ENCODE measurements around the gene APOBEC3C. TPM values are rescaled to one million over a fixed set of nuclear protein-coding genes. Genes with fewer than 3 reads are reported as not detected.
"Not testable (repeated sequence)": the region's sequence is repeated elsewhere in the genome, so short reads cannot be mapped to it uniquely, and the experiment has no call there.

Gene APOBEC3C
- total and polyA plus RNA-seq, 8 donors: 1.2 to 15.4 (median 7.7) TPM

DNA sequence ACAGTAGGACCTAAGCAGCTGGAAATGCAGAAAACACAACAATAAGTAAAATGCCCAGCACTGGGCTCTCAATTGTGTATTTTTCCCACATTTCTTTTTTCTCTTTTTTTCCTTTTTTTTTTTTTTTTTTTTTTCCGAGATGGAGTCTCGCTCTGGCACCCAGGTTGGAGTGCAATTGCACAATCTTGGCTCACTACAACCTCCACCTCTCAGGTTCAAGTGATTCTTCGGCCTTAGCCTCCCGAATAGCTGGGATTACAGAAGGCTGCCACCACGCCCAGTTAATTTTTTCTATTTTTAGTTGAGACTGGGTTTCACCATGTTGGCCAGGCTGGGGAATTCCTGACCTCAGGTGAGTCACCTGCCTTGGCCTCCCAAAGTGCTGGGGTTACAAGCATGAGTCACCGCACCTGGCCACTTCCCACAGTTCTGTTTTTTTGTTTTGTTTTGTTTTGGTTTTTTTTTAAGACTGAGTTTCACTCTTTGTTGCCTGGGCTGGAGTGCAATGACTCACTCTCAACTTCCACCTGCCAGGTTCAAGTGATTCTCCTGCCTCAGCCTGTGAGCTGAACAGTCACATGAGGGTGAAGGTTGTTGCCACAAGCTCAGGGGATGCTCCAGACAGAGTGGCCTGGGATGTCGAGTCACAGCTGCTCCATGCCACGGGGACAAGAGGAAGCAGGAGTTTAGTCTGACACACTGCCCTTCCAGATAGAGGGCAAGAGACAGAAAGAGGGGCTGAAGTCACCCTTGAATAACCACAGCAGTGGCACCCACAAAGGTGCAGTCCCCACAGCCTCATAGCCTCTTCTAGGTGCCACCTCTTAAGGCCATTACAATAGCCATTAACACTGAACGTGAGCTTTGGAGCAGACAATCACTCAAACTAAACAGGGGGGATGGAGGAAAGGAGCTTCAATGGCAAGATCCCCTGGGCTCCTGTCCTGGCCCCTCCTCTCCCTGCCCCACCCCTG is 29.0 kb upstream of the APOBEC3C start:
- TF ChIP-seq POLR2AphosphoS5 (IDR thresholded peaks at IDR 0.05): peak in 1 of 3 donors; percentile 67
- intact Hi-C loops (cut with DNase I; ENCODE audit: low total_unique reads); H3K27me3 ChIP-seq; H3K36me3 ChIP-seq; H3K9me3 ChIP-seq; H3K4me3 ChIP-seq: not testable (repeated sequence)
- WGBS, 5 donors: 41 to 56% (median 52%) methylated on average over 9 of the region's 9 CpGs; no CpG with 5 or more reads in 1 of the 5 donors
- peak; percentile 51 to 79 for DNase-seq
- Histone ChIP-seq H3K4me1 (peaks cover 0 to 32% (median 16%) of the 10 kb centered on the region in 4 donors), H3K27ac (peak overlapping the region in 2 of 5 donors; percentile 23 to 46)

GRCh38 chr22:38986629-38987028 is 27.4 kb upstream of the APOBEC3C start:
- TF ChIP-seq POLR2A (IDR thresholded peaks at IDR 0.05): no peak
- no peak for TF ChIP-seq POLR2AphosphoS5 (IDR thresholded peaks at IDR 0.05)
- TF ChIP-seq, protein P1, sequence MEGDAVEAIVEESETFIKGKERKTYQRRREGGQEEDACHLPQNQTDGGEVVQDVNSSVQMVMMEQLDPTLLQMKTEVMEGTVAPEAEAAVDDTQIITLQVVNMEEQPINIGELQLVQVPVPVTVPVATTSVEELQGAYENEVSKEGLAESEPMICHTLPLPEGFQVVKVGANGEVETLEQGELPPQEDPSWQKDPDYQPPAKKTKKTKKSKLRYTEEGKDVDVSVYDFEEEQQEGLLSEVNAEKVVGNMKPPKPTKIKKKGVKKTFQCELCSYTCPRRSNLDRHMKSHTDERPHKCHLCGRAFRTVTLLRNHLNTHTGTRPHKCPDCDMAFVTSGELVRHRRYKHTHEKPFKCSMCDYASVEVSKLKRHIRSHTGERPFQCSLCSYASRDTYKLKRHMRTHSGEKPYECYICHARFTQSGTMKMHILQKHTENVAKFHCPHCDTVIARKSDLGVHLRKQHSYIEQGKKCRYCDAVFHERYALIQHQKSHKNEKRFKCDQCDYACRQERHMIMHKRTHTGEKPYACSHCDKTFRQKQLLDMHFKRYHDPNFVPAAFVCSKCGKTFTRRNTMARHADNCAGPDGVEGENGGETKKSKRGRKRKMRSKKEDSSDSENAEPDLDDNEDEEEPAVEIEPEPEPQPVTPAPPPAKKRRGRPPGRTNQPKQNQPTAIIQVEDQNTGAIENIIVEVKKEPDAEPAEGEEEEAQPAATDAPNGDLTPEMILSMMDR (IDR thresholded peaks at IDR 0.05): no peak
- no peak for TF ChIP-seq EP300 (IDR thresholded peaks at IDR 0.05)
- WGBS, 5 donors: 95 to 100% (median 99%) methylated on average over 3 of the region's 3 CpGs; no CpG with 5 or more reads in 1 of the 5 donors
- intact Hi-C loops (cut with DNase I; ENCODE audit: low total_unique reads): no loop called here
- Histone ChIP-seq H3K9me3 (no peaks in the 10 kb centered on the region), H3K4me3 (no peak overlapping the region), H3K27ac (no peak overlapping the region), H3K27me3 (no peaks in the 10 kb centered on the region), H3K4me1 (peaks cover 0 to 21% (median 7%) of the 10 kb centered on the region in 4 donors), H3K36me3 (no peaks in the 10 kb centered on the region)
- no peak for DNase-seq

DNA sequence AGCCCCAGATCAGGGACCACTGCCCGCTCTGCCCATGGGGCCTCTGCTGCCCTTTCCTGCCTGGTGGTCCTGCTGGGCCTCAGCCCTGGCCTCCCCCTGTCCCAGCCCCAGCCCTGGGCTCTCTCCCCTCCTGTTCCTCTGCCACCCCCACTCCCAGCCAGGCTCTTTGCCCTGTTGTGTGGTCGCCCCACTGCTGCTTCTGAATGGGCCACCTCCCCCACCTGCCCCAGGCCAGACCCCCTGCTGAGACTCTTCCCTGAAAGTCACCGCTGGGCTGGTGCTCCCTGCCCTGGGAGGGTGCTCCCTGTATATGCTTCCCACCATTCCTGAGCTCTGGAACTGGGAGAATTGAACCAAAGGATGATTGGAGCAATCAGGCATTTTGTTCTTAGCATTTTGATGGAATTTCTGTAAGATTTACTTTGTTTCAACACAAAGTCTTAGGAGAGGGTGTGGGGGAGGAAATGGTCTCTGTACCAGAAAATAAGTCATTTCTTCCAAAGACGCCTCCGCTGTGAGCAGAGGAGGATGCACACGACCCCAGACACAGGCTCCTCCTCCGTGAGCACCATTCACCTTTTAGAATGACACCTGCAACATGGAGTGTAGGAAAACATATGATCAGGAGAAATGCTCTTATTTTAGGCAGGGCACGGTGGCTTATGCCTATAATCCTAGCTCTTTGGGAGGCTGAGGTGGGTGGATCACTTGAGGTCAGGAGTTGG is 26.7 kb upstream of the APOBEC3C start:
- H3K4me1 ChIP-seq: peaks cover 0 to 14% (median 4%) of the 10 kb centered on the region in 4 donors
- no peak for DNase-seq
- H3K36me3 ChIP-seq: no peaks in the 10 kb centered on the region
- intact Hi-C loops (cut with DNase I; ENCODE audit: low total_unique reads): no loop called here
- whole genome bisulfite sequencing, 5 donors: 86 to 90% (median 87%) methylated on average over 8 of the region's 8 CpGs; no CpG with 5 or more reads in 1 of the 5 donors
- no peaks in the 10 kb centered on the region for H3K27me3 ChIP-seq
- H3K4me3 ChIP-seq: no peak overlapping the region
- TF ChIP-seq EP300 (IDR thresholded peaks at IDR 0.05) (no peak), POLR2AphosphoS5 (IDR thresholded peaks at IDR 0.05) (no peak)
- TF ChIP-seq, protein P1 (IDR thresholded peaks at IDR 0.05): no peak
- no peak overlapping the region for H3K27ac ChIP-seq
- no peaks in the 10 kb centered on the region for H3K9me3 ChIP-seq

GRCh38 chr22:38989466-38989865 is 24.6 kb upstream of the APOBEC3C start:
- 87 to 92% (median 91%) methylated on average over 6 of the region's 6 CpGs; no CpG with 5 or more reads in 1 of the 5 donors for WGBS, 5 donors
- H3K9me3 ChIP-seq: no peaks in the 10 kb centered on the region
- TF ChIP-seq, protein P1 (IDR thresholded peaks at IDR 0.05): no peak
- TF ChIP-seq POLR2AphosphoS5 (IDR thresholded peaks at IDR 0.05): no peak
- TF ChIP-seq POLR2A (IDR thresholded peaks at IDR 0.05): no peak
- no peak for TF ChIP-seq EP300 (IDR thresholded peaks at IDR 0.05)

DNA sequence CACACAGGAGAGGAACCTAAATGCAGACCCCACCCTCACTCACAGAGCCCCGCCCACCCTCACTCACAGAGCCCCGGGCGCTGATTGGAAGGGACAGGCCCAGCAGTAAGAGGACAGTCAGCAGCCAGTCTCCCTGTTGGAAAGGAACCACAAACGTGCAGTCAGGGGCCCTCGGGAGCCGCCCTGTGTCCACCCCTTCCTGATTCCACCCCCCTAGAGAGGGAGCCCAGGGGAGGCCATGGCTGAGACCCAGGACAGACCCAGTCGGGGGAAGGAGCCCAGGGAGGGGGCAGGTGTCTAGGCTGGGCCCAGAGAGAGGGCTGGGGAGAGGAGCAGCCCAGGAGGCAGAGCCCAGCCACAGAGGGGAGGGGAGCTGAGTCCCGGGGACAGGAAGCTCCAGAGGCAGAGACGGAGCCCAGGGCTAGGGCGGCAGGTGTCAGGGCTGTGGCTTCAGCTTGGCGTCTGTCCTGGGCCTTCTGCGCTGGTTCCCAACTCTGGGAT is 21.1 kb upstream of the APOBEC3C start:
- H3K4me1 ChIP-seq; intact Hi-C loops (cut with DNase I; ENCODE audit: low total_unique reads); H3K9me3 ChIP-seq; H3K4me3 ChIP-seq; H3K36me3 ChIP-seq: not testable (repeated sequence)
- H3K27ac ChIP-seq: peak overlapping the region in 1 of 5 donors; percentile 15
- peaks cover 0 to 27% (median 0%) of the 10 kb centered on the region in 3 donors for H3K27me3 ChIP-seq
- peak in 1 of 2 donors; percentile 20 for DNase-seq
- WGBS, 5 donors: 17 to 37% (median 27%) methylated on average over 2 to 12 of the region's 12 CpGs

More at GRCh38 chr22:38989466-38989865, 24.6 kb upstream of the APOBEC3C start:
- peaks cover 0 to 5% (median 0%) of the 10 kb centered on the region in 4 donors for H3K4me1 ChIP-seq
- no peak for DNase-seq
- no peak overlapping the region for H3K4me3 ChIP-seq
- no peaks in the 10 kb centered on the region for H3K27me3 ChIP-seq
- intact Hi-C loops (cut with DNase I; ENCODE audit: low total_unique reads): no loop called here
- no peaks in the 10 kb centered on the region for H3K36me3 ChIP-seq
- no peak overlapping the region for H3K27ac ChIP-seq

All from stomach (tissue), 9 donors.